Activated gamma-delta T cell treated with anti-CD3 and anti-CD28 coated beads, Interleukin-2, amount 50 U/mL, for 16 hours (primary cell): Measurements from ENCODE around the gene ELL2.
"Not testable (repeated sequence)": the region's sequence is repeated elsewhere in the genome, so short reads cannot be mapped to it uniquely, and the experiment has no call there.

Experiments used
- DNase-seq: peaks from one replicate; pipeline ENCODE4 v3.0.0-alpha.2; 2020; ENCODE audit warnings: low read depth

The ELL2 gene

GRCh38 chr5:95838001-95838520, 123.6 kb downstream of the ELL2 start:
- no peak for DNase-seq

DNA sequence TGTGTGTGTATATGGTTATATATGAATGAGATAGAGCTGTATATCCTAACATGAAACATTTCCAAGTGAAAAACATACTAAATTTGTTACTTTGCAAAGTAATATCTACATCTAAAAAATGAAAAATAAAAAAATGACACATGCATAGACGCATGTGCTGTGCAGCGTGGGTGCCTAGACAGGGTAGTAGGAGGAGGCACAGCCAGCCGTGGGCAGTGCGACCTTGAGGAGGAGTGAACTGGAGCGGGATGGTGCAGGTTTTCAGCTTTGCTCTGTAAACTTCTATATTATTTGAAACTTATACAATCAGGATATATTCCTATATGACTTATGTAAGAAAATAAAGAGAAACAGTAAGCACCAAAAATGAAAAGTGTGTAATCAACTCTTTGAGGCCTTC, 124.2 kb downstream of the ELL2 start:
- DNase-seq = no peak

- DNase-seq = not testable (repeated sequence)
Measured at GRCh38 chr5:95836971-95837370, 124.7 kb downstream of the ELL2 start.

DNA sequence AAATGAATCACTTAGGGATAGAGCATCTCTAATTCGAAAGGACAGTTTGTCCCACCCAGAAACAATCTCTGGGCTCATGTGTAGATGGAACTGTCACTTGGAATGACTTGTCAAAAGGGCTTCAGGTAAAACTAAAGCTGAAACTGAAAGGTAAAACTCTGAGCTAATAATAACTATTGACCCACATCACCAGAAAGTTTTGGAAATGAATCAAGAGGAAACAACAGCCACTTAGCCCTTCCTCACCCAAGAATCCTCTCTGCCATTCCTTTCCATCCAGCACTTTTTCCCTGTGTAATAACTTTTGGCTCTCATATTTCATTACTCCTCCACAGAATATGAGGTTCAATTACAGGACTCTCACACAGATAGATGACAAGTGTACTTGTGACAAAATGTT, 125.1 kb downstream of the ELL2 start:
- no peak for DNase-seq

DNA sequence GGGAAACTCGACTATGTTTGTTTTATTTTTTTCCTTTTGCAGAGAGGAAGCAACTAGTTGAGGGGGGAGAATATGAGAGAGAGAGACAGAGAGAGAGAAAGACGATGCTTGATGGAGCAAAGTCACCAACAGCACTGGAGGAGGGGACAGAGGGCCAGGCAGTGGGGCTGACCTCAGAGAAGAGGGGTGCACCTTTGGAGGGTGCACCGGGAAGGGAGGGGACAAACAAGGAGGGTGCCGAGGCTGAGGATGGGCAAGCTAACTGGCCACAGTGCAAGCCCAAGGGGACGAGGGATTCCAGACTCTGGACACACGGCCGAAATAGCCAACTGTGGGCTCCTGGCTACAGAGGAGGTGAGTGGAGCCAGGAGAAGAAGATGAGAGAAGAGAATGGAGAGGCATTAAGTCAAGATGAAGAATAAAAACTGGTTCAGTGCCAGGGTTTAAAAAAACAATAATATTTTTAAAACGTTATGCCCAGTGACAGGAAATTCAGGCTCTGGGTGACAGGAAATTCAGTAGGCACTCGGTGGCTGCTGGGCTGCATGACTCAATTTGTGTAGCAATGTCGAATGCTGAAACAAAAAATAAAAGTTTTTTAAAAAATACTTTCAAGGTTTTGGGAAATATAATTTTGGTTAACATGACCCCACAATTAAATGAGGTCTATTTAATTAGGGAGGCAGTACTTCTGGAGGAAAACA, 125.8 kb downstream of the ELL2 start:
- no peak for DNase-seq
